PC-3 (cell line): ENCODE results near the gene EXOC4. TPM values are rescaled to one million over a fixed set of nuclear protein-coding genes. Genes with fewer than 3 reads are reported as not detected.

Source experiments
- ATAC-seq: fragments of 200-7000 bp; cut with Tn5 transposase; 2 replicates; pipeline ENCODE4 v1.9.1; 2020; ENCODE audit warnings: mild to moderate bottlenecking, moderate library complexity
- BruUV-seq: library from RNA; stranded (reverse); fragments of 400-500 nt; replicated peaks from 2 replicates; lab custom pipeline; 2021; lab: Mats Ljungman, UMichigan
- CTCF ChIA-PET: fragments of 300-600 bp; sonication (Branson Sonifier 250); formaldehyde crosslinking; loops from one replicate; lab custom pipeline; 2022; ENCODE audit warnings: antibody characterized with exemption; lab: Charles Lee
- POLR2A ChIA-PET: fragments of 300-600 bp; sonication (Branson Sonifier 250); formaldehyde crosslinking; loops from one replicate; lab custom pipeline; 2022; ENCODE audit warnings: antibody characterized with exemption; ENCODE audit not compliant: unreplicated experiment; lab: Charles Lee
- DNase-seq: peaks from one replicate; pipeline ENCODE4 v3.0.0-alpha.2; 2015
- H2AFZ ChIP-seq: fragments of 300-600 bp; sonication (generic); 2 replicates; pipeline ENCODE4 v1.6.0; 2016; ENCODE audit warnings: antibody characterized with exemption, low read length
- H3F3A ChIP-seq: fragments of 300-600 bp; sonication (generic); one replicate; pipeline ENCODE4 v1.6.0; 2017; ENCODE audit warnings: antibody characterized with exemption, low read length, control low read depth, mild to moderate bottlenecking; ENCODE audit not compliant: unreplicated experiment
- H3K27ac ChIP-seq: fragments of 300-600 bp; sonication (generic); 2 replicates; pipeline ENCODE4 v1.5.1; 2016; ENCODE audit warnings: mild to moderate bottlenecking, low read length
- H3K27me3 ChIP-seq: fragments of 300-600 bp; sonication (generic); 2 replicates; pipeline ENCODE4 v1.6.1; 2016; ENCODE audit warnings: low read length, mixed read lengths
- H3K36me3 ChIP-seq: fragments of 300-600 bp; sonication (generic); 2 replicates; pipeline ENCODE4 v1.6.1; 2016; ENCODE audit warnings: low read depth, mixed run types, low read length, mixed read lengths
- H3K4me1 ChIP-seq: fragments of 300-600 bp; sonication (generic); 2 replicates; pipeline ENCODE4 v1.5.1; 2016; ENCODE audit warnings: low read length; ENCODE audit not compliant: insufficient read depth
- H3K4me2 ChIP-seq: fragments of 300-600 bp; sonication (generic); 2 replicates; pipeline ENCODE4 v1.6.0; 2016; ENCODE audit warnings: low read length
- H3K4me3 ChIP-seq: fragments of 300-600 bp; sonication (generic); 2 replicates; pipeline ENCODE4 v1.5.1; 2016; ENCODE audit warnings: mild to moderate bottlenecking, low read length, mixed read lengths
- H3K79me2 ChIP-seq: fragments of 300-600 bp; sonication (generic); 2 replicates; pipeline ENCODE4 v1.6.1; 2017; ENCODE audit warnings: low read length, mixed read lengths
- H3K9ac ChIP-seq: fragments of 300-600 bp; sonication (generic); 2 replicates; pipeline ENCODE4 v1.6.0; 2016; ENCODE audit warnings: mild to moderate bottlenecking, low read length
- H3K9me2 ChIP-seq: fragments of 300-600 bp; sonication (generic); replicated peaks from 2 replicates; pipeline ENCODE4 v1.6.1; 2016; ENCODE audit warnings: mixed run types, low read length, mixed read lengths
- H3K9me3 ChIP-seq: fragments of 300-600 bp; sonication (generic); 2 replicates; pipeline ENCODE4 v1.6.1; 2016; ENCODE audit warnings: low read length, mixed read lengths
- H4K20me1 ChIP-seq: fragments of 300-600 bp; sonication (generic); 2 replicates; pipeline ENCODE4 v1.6.1; 2016; ENCODE audit warnings: low read length, mixed read lengths
- CTCF ChIP-seq: fragments of 300-600 bp; sonication (generic); conservative IDR thresholded peaks from 2 replicates; pipeline ENCODE4 v1.5.1; 2017; ENCODE audit warnings: antibody characterized with exemption, low read depth, mild to moderate bottlenecking, low read length
- EZH2 ChIP-seq: fragments of 300-600 bp; sonication (generic); IDR thresholded peaks from one replicate; pipeline ENCODE4 v1.6.1; 2017; ENCODE audit warnings: antibody characterized with exemption, mild to moderate bottlenecking, low read length; ENCODE audit not compliant: unreplicated experiment
- EZH2phosphoT487 ChIP-seq: fragments of 300-600 bp; sonication (generic); IDR thresholded peaks from 2 replicates; pipeline ENCODE4 v1.6.1; 2018; ENCODE audit warnings: mild to moderate bottlenecking, antibody characterized with exemption, low read length, borderline replicate concordance
- intact Hi-C: fragments of 100-400 bp; cut with micrococcal nuclease; formaldehyde crosslinking; loops from 2 replicates; pipeline ENCODE4 v1.9.0; 2023
- total RNA-seq: library from RNA; depleted of rRNA; stranded (reverse); fragments of >200 nt; gene quantifications from 2 replicates; pipeline ENCODE4 v1.2.3, GENCODE V29; 2014

The EXOC4 gene
- total RNA-seq, 1 experiment from 2014 or later = 43.5 TPM

GRCh38 chr7:133797818-133798520, 545.1 kb downstream of the EXOC4 start:
- H4K20me1 ChIP-seq = no peaks in the 10 kb centered on the region
- TF ChIP-seq EZH2 = no peak
- H3K79me2 ChIP-seq = no peaks in the 10 kb centered on the region
- no peaks in the 10 kb centered on the region for H3K36me3 ChIP-seq
- ChIA-PET CTCF (no interaction called here), POLR2A (no interaction called here)
- H3K4me1 ChIP-seq = no peaks in the 10 kb centered on the region
- no peaks in the 10 kb centered on the region for H3F3A ChIP-seq
- H3K4me2 ChIP-seq = no peak overlapping the region
- no peaks in the 10 kb centered on the region for H3K27me3 ChIP-seq
- no peak overlapping the region for H3K27ac ChIP-seq
- H3K9ac ChIP-seq = no peak overlapping the region
- no TSS peak for BruUV-seq
- no peak overlapping the region for H3K4me3 ChIP-seq
- DNase-seq (no peak), ATAC-seq (no peak)
- no peaks in the 10 kb centered on the region for H3K9me2 ChIP-seq
- intact Hi-C loops = no loop called here
- no peaks in the 10 kb centered on the region for H3K9me3 ChIP-seq
- no peak overlapping the region for H2AFZ ChIP-seq

GRCh38 chr7:133801341-133801740, 548.5 kb downstream of the EXOC4 start:
- ATAC-seq (no peak), DNase-seq (no peak)
- no peak overlapping the region for H3K9ac ChIP-seq
- no peaks in the 10 kb centered on the region for H3K9me3 ChIP-seq
- TF ChIP-seq CTCF = no peak
- TF ChIP-seq EZH2phosphoT487 = no peak
- TF ChIP-seq EZH2 = no peak
- H3K4me3 ChIP-seq = no peak overlapping the region
- no peak overlapping the region for H2AFZ ChIP-seq
- H3K27ac ChIP-seq = no peak overlapping the region
- no peaks in the 10 kb centered on the region for H3K4me1 ChIP-seq
- no peaks in the 10 kb centered on the region for H3K27me3 ChIP-seq
- H3K79me2 ChIP-seq = no peaks in the 10 kb centered on the region
- BruUV-seq = no TSS peak
- POLR2A ChIA-PET = no interaction called here
- H3K4me2 ChIP-seq = no peak overlapping the region
- no peaks in the 10 kb centered on the region for H4K20me1 ChIP-seq
- no peaks in the 10 kb centered on the region for H3K9me2 ChIP-seq
- H3F3A ChIP-seq = no peaks in the 10 kb centered on the region
- intact Hi-C loops = no loop called here
- CTCF ChIA-PET = no interaction called here
- H3K36me3 ChIP-seq = no peaks in the 10 kb centered on the region

- Histone ChIP-seq H3K4me3 (no peak overlapping the region), H2AFZ (no peak overlapping the region), H3K4me2 (no peak overlapping the region), H3K27me3 (no peaks in the 10 kb centered on the region), H3K9me3 (no peaks in the 10 kb centered on the region), H3K79me2 (no peaks in the 10 kb centered on the region), H4K20me1 (no peaks in the 10 kb centered on the region), H3K4me1 (no peaks in the 10 kb centered on the region), H3K9me2 (no peaks in the 10 kb centered on the region), H3F3A (no peaks in the 10 kb centered on the region), H3K27ac (no peak overlapping the region), H3K9ac (no peak overlapping the region), H3K36me3 (no peaks in the 10 kb centered on the region)
- intact Hi-C loops = no loop called here
- CTCF ChIA-PET = no interaction called here
- BruUV-seq = no TSS peak
- DNase-seq (no peak), ATAC-seq (no peak)
- TF ChIP-seq CTCF (no peak), EZH2 (no peak), EZH2phosphoT487 (no peak)
- POLR2A ChIA-PET = no interaction called here
Observed at GRCh38 chr7:133804127-133804526, 551.2 kb downstream of the EXOC4 start.
